H1 (cell line): ENCODE results near the gene TIMM21. TPM values are rescaled to one million over a fixed set of nuclear protein-coding genes. Genes with fewer than 3 reads are reported as not detected.

Experiments
- BACH1 ChIP-seq: IDR thresholded peaks from 2 replicates; pipeline ENCODE4 v1.6.1; 2012; ENCODE audit warnings: low read length, improper control_type of control experiment
- BRCA1 ChIP-seq: IDR thresholded peaks from 2 replicates; pipeline ENCODE4 v1.6.1; 2012; ENCODE audit warnings: low read depth, low read length, improper control_type of control experiment
- CTCF ChIP-seq, 3 experiments: IDR thresholded peaks; 1 replicate in 2 of 3; 2 replicates in 1 of 3; pipeline versions ENCODE4 v1.5.1 to v1.6.1; 2011; ENCODE audit warnings: low read length in 3 of 3, mild to moderate bottlenecking in 3 of 3, inconsistent platforms in 2 of 3, low read depth in 1 of 3, moderate library complexity in 1 of 3; ENCODE audit not compliant: insufficient read depth in 1 of 3; ENCODE audit errors: control extremely low read depth in 1 of 3
- JUN ChIP-seq: IDR thresholded peaks from 2 replicates; pipeline ENCODE4 v1.6.1; 2011; ENCODE audit warnings: low read depth, mild to moderate bottlenecking, improper control_type of control experiment, low read length
- POLR2AphosphoS5 ChIP-seq: IDR thresholded peaks from 2 replicates; pipeline ENCODE4 v1.6.1; 2011; ENCODE audit warnings: low read depth, low read length
- POU5F1 ChIP-seq: IDR thresholded peaks from 2 replicates; pipeline ENCODE4 v1.6.1; 2011; ENCODE audit warnings: low read depth, mild to moderate bottlenecking, low read length, moderate library complexity
- RAD21 ChIP-seq, 2 experiments: IDR thresholded peaks in 1 of 2; conservative IDR thresholded peaks in 1 of 2; 2 replicates each; pipeline ENCODE4 v1.6.1; 2011; ENCODE audit warnings: low read depth in 2 of 2, low read length in 2 of 2, improper control_type of control experiment in 1 of 2, inconsistent platforms in 1 of 2, mild to moderate bottlenecking in 1 of 2, moderate library complexity in 1 of 2
- SIN3A ChIP-seq, 2 experiments: IDR thresholded peaks in 1 of 2; conservative IDR thresholded peaks in 1 of 2; 2 replicates each; pipeline ENCODE4 v1.6.1; 2011 to 2012; ENCODE audit warnings: low read length in 2 of 2, improper control_type of control experiment in 1 of 2, low read depth in 1 of 2, mild to moderate bottlenecking in 1 of 2
- SP2 ChIP-seq: IDR thresholded peaks from 2 replicates; pipeline ENCODE4 v1.6.1; 2012; ENCODE audit warnings: mild to moderate bottlenecking, low read length, inconsistent platforms
- TBP ChIP-seq: IDR thresholded peaks from 2 replicates; pipeline ENCODE4 v1.6.1; 2011; ENCODE audit warnings: low read depth, low read length, improper control_type of control experiment
- polyA plus RNA-seq, 7 experiments: library from polyadenylated mRNA; depleted of rRNA in 3 of 7; stranded (reverse) in 5 of 7; unstranded in 2 of 7; fragments of >200 nt in 5 of 7; fragments of 200-250 nt in 2 of 7; gene quantifications; 1 replicate in 5 of 7; 2 replicates in 1 of 7; 4 replicates in 1 of 7; pipeline versions ENCODE4 v1.2.1 to v1.2.3, GENCODE V29; 2011 to 2013; ENCODE audit warnings: missing spikeins in 2 of 7, mixed read lengths in 2 of 7
- total RNA-seq: library from RNA; stranded (reverse); fragmentation: NEBNext Ultra II Directional; extraction: Animal tissue kit (Norgen Biotek cat#: 25700); gene quantifications from 2 replicates; pipeline ENCODE4 v1.2.1, GENCODE V29; 2021

Gene TIMM21
- total and polyA plus RNA-seq, 2 of the 8 experiments (the other 6 are each of a cell fraction or from before 2014, with no cell fraction given), result 27.9 to 43.8 TPM

- TF ChIP-seq CTCF (IDR thresholded peaks at IDR 0.05; ENCODE audit: control extremely low read depth in 1 of 3, insufficient read depth in 1 of 3, low read depth in 1 of 3, low read length in 3 of 3), result no peak
- TF ChIP-seq SIN3A (conservative IDR thresholded peaks at IDR 0.05 in 1 of 2, IDR thresholded peaks at IDR 0.05 in 1 of 2; ENCODE audit: low read depth in 1 of 2, low read length in 2 of 2), result no peak
- TF ChIP-seq SP2, result no peak
- TF ChIP-seq BACH1, result no peak
- TF ChIP-seq TBP, result no peak
- no peak for TF ChIP-seq POU5F1
- TF ChIP-seq BRCA1, result no peak
- TF ChIP-seq JUN, result no peak
- TF ChIP-seq RAD21 (IDR thresholded peaks at IDR 0.05 in 1 of 2, conservative IDR thresholded peaks at IDR 0.05 in 1 of 2; ENCODE audit: low read depth in 2 of 2, low read length in 2 of 2), result no peak
- TF ChIP-seq POLR2AphosphoS5, result no peak
These were observed 46.4 kb downstream of the TIMM21 start (continued) for GRCh38 chr18:74194691-74195090.
